Measurements from ENCODE around the gene ORC3. TPM values are rescaled to one million over a fixed set of nuclear protein-coding genes. Genes with fewer than 3 reads are reported as not detected.

The ORC3 gene
- total and polyA plus RNA-seq, 10 of the 15 experiments (the other 5 are each of a cell fraction or from before 2014, with no cell fraction given), result 27.2 to 76.3 (median 54.6) TPM

- Histone ChIP-seq H3K4me1 (ENCODE audit: control insufficient read depth, insufficient read depth, low read length) (no peaks in the 10 kb centered on the region), H3K4me3 (no peak overlapping the region), H3K36me3 (ENCODE audit: control insufficient read depth in 2 of 2, insufficient read depth in 2 of 2, low read length in 1 of 2) (peaks cover 0 to 11% of the 10 kb centered on the region in 2 experiments), H4K20me1 (ENCODE audit: control insufficient read depth, insufficient read depth) (no peaks in the 10 kb centered on the region), H3K79me2 (ENCODE audit: control insufficient read depth, insufficient read depth, low read length) (no peaks in the 10 kb centered on the region; the same call in 1 of the 2 replicates), H2AFZ (ENCODE audit: control insufficient read depth, low read depth, low read length) (no peak overlapping the region), H3K27me3 (replicated peaks in 1 of 2; ENCODE audit: control insufficient read depth in 2 of 2, insufficient read depth in 2 of 2, low read length in 1 of 2) (no peaks in the 10 kb centered on the region), H3K27ac (ENCODE audit: control insufficient read depth, insufficient read depth) (no peak overlapping the region), H3K9me3 (replicated peaks; ENCODE audit: control insufficient read depth, insufficient read depth, low read length) (no peaks in the 10 kb centered on the region), H3K9ac (ENCODE audit: control insufficient read depth, insufficient read depth, low read length) (no peak overlapping the region), H3K4me2 (ENCODE audit: control insufficient read depth, insufficient read depth) (no peak overlapping the region)
- RAD21 ChIA-PET (ENCODE audit: unreplicated experiment), result no interaction called here
- DNase-seq (ENCODE audit: low read depth, low spot score), result no peak
- no TSS peak for BruUV-seq (replicated peaks)
- in situ Hi-C loops (cut with MboI) (no loop called here), intact Hi-C loops (cut with micrococcal nuclease; ENCODE audit: unreplicated experiment) (no loop called here)
- peak; percentile 72 for FAIRE-seq
- TF ChIP-seq CHD2 (IDR thresholded peaks at IDR 0.05; ENCODE audit: borderline replicate concordance, low read depth, low read length), result no peak
- no peak for TF ChIP-seq NR2C2 (IDR thresholded peaks at IDR 0.05; ENCODE audit: borderline replicate concordance, control insufficient read depth, insufficient read length, low read depth)
- no peak for TF ChIP-seq MAX (IDR thresholded peaks at IDR 0.05; ENCODE audit: low read depth, low read length)
- no peak for TF ChIP-seq BACH1 (IDR thresholded peaks at IDR 0.05; ENCODE audit: borderline replicate concordance)
- TF ChIP-seq EGR1 (IDR thresholded peaks at IDR 0.05; ENCODE audit: borderline replicate concordance in 1 of 2, low read depth in 2 of 2, low read length in 2 of 2), result no peak
- no peak for TF ChIP-seq RFX5 (IDR thresholded peaks at IDR 0.05; ENCODE audit: low read depth, low read length)
- no peak for TF ChIP-seq ZBED1 (IDR thresholded peaks at IDR 0.05; ENCODE audit: borderline replicate concordance)
- no peak for TF ChIP-seq IKZF1 (conservative IDR thresholded peaks at IDR 0.05)
- no peak for TF ChIP-seq ZNF207 (IDR thresholded peaks at IDR 0.05; ENCODE audit: borderline replicate concordance)
- CTCF ChIA-PET, result interaction anchor here (1.0 kb wide), 1 partner anchor 26 kb away, joined by 4 read pairs; no protein-coding TSS in a partner anchor
- POLR2A ChIA-PET, result no interaction called here
- SMC1A ChIA-PET (ENCODE audit: uncharacterized antibody, unreplicated experiment), result interaction anchor here (1.1 to 2.0 kb wide), 3 partner anchors 8 to 27 kb away, joined by 3 to 6 read pairs (median 5); no protein-coding TSS in a partner anchor
- WGBS (ENCODE audit: insufficient coverage, insufficient replicate concordance, low lambda C conversion rate, missing lambda C conversion rate), result 100% methylated on average over 1 of the region's 1 CpG
- no peak for ATAC-seq
These were observed 28.9 kb upstream of the ORC3 start for GRCh38 chr6:87561017-87561416.
